ENCODE measurements around the gene ASCL5. TPM values are rescaled to one million over a fixed set of nuclear protein-coding genes. Genes with fewer than 3 reads are reported as not detected.

The ASCL5 gene
- total RNA-seq, 1 experiment from 2014 or later, result 0.15 TPM

DNA sequence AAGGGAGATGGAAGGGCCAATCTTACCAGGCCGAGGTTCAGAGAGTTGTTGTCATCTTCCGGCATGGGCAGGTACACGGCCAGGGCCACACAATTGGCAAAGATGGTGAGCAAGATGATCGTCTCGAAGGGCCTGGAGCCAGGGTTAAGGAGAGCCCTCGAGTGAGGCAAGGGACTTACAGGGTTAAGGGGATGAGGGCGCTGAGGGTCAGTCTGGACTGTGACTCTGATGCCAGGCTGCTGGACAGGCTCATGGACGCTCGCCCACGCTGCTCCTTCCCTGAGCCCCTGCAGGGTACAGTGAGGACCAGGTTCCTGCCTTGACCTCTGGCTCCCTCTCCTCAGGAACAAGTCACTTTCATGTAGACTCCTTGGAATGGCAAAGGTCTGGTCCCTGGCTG lies 16.8 kb downstream of the ASCL5 start:
- Mint-ChIP-seq H3K9me3 (no peaks in the 10 kb centered on the region), H3K4me3 (no peak overlapping the region), H3K4me1 (peaks cover 14 to 28% of the 10 kb centered on the region in 2 experiments), H3K27ac (no peak overlapping the region; a peak in 1 of 7 replicates), H3K27me3 (ENCODE audit: low read depth) (peaks cover 27% of the 10 kb centered on the region), H3K36me3 (ENCODE audit: insufficient read depth in 1 of 3, low read depth in 3 of 3) (no peaks in the 10 kb centered on the region)
- no peak for DNase-seq
- H3K79me2 ChIP-seq (ENCODE audit: insufficient read depth, low read length), result no peaks in the 10 kb centered on the region
- no peaks in the 10 kb centered on the region for H3K79me1 ChIP-seq (ENCODE audit: insufficient read depth, low read depth, low read length, poor library complexity, severe bottlenecking)
- H2AFZ ChIP-seq (ENCODE audit: low read length), result no peak overlapping the region
- no peak overlapping the region for H2AK5ac ChIP-seq (ENCODE audit: insufficient read length, low read length)
- H2BK12ac ChIP-seq (ENCODE audit: insufficient read length, low read depth, low read length), result no peak overlapping the region
- H3K4me2 ChIP-seq (ENCODE audit: insufficient read depth, insufficient read length, low read length), result no peak overlapping the region
- H3K4me1 ChIP-seq (ENCODE audit: insufficient read depth, low read length), result no peaks in the 10 kb centered on the region; the same call in 1 of the 2 replicates
- no peak overlapping the region for H2BK5ac ChIP-seq (ENCODE audit: insufficient read length, low read length)
- no peak overlapping the region for H4K5ac ChIP-seq (ENCODE audit: insufficient read length, low read depth, low read length)
- no peak overlapping the region for H4K8ac ChIP-seq (replicated peaks; ENCODE audit: insufficient read length, low read depth, low read length)
- H3K23ac ChIP-seq (ENCODE audit: insufficient read length, low read depth, low read length), result no peak overlapping the region
- H3K56ac ChIP-seq (ENCODE audit: insufficient read length, low read depth, low read length), result no peak overlapping the region
- no peak overlapping the region for H3K27ac ChIP-seq (ENCODE audit: insufficient read length, low read depth, low read length)
- no peaks in the 10 kb centered on the region for H4K20me1 ChIP-seq (ENCODE audit: control insufficient read depth, insufficient read depth, insufficient read length)
- H3K9me3 ChIP-seq (ENCODE audit: control insufficient read depth, low read depth, low read length), result no peaks in the 10 kb centered on the region
- no peak overlapping the region; the same call in 1 of the 2 replicates for H3K14ac ChIP-seq (ENCODE audit: insufficient read depth, low read length)
- H3K27me3 ChIP-seq (ENCODE audit: insufficient read depth, low read length), result peaks cover 2% of the 10 kb centered on the region; the same call in 1 of the 2 replicates
- H2BK15ac ChIP-seq (ENCODE audit: low read depth, low read length), result no peak overlapping the region
- no peak overlapping the region for H3T11ph ChIP-seq (ENCODE audit: low read length)
- no peak overlapping the region for H3K18ac ChIP-seq (ENCODE audit: insufficient read length, low read depth, low read length)
- H3K4ac ChIP-seq (ENCODE audit: low read depth, low read length), result no peak overlapping the region
- no peak overlapping the region for H3K9ac ChIP-seq (ENCODE audit: extremely low read depth, insufficient read length, low read length)
- no peak overlapping the region for H2BK20ac ChIP-seq (ENCODE audit: low read depth, low read length, poor library complexity, severe bottlenecking)
- H4K91ac ChIP-seq (ENCODE audit: insufficient read length, low read depth, low read length), result no peak overlapping the region
- no CpG with 5 or more reads among the region's 10 CpGs for WGBS (ENCODE audit: extremely low coverage, insufficient read length, low lambda C conversion rate)
- peaks cover 10% of the 10 kb centered on the region for H3K23me2 ChIP-seq (ENCODE audit: insufficient read length, low read depth, low read length, poor library complexity, severe bottlenecking)
- TF ChIP-seq, protein P1, sequence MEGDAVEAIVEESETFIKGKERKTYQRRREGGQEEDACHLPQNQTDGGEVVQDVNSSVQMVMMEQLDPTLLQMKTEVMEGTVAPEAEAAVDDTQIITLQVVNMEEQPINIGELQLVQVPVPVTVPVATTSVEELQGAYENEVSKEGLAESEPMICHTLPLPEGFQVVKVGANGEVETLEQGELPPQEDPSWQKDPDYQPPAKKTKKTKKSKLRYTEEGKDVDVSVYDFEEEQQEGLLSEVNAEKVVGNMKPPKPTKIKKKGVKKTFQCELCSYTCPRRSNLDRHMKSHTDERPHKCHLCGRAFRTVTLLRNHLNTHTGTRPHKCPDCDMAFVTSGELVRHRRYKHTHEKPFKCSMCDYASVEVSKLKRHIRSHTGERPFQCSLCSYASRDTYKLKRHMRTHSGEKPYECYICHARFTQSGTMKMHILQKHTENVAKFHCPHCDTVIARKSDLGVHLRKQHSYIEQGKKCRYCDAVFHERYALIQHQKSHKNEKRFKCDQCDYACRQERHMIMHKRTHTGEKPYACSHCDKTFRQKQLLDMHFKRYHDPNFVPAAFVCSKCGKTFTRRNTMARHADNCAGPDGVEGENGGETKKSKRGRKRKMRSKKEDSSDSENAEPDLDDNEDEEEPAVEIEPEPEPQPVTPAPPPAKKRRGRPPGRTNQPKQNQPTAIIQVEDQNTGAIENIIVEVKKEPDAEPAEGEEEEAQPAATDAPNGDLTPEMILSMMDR (conservative IDR thresholded peaks at IDR 0.05), result no peak
- H2BK120ac ChIP-seq (ENCODE audit: low read depth, low read length, poor library complexity, severe bottlenecking), result no peak overlapping the region
